ENCODE data around the gene NELFA. TPM values are rescaled to one million over a fixed set of nuclear protein-coding genes. Genes with fewer than 3 reads are reported as not detected.

NELFA gene
- total and polyA plus RNA-seq, 2 of the 13 experiments (the other 11 are each of a cell fraction or from before 2014, with no cell fraction given) = 13.3 to 18.5 TPM

DNA sequence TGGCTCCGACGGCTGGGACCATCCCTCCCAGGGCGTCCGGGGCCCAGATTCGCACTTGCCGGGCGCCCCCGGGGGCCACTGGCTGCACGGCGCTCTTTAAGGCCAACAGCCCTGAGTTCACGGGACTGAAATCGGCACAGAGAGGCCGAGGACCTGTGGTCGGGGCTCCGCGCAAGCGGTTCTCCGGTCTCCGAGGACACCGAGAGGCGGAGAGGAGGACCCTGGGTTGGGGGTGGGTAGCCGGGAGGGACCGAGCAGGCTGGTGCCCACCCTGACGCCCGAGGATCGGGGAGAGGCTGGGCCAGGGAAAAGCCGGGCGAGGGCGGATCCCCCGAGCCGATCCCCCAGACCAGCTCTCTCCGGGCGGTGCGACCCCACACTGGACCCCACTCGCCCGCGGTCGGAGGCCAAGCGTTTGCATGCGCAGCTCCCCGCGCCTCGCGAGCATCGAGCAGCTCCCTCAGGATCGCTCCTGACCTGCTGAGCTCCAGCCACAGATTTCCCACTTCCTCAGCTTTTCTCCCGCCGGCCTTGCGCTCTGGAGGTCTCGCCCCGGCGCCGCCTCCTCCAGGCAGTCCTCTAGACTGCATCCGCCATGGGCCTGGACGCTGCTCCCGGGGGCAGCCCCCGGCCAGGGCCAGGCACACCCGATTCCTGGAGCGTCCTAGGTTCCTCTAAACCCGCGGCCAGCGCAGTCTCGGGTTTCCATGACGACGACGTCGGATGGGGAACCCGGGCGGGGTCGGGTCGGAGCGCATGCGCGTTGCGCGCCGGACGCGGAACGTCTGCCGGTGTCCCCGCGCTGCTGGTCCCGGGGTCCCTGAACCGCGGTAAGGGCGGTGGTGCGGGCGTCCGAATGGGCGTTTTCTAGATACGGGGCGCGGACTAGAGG lies 32.7 kb upstream of the NELFA start (continued):
- TF ChIP-seq, protein P1, sequence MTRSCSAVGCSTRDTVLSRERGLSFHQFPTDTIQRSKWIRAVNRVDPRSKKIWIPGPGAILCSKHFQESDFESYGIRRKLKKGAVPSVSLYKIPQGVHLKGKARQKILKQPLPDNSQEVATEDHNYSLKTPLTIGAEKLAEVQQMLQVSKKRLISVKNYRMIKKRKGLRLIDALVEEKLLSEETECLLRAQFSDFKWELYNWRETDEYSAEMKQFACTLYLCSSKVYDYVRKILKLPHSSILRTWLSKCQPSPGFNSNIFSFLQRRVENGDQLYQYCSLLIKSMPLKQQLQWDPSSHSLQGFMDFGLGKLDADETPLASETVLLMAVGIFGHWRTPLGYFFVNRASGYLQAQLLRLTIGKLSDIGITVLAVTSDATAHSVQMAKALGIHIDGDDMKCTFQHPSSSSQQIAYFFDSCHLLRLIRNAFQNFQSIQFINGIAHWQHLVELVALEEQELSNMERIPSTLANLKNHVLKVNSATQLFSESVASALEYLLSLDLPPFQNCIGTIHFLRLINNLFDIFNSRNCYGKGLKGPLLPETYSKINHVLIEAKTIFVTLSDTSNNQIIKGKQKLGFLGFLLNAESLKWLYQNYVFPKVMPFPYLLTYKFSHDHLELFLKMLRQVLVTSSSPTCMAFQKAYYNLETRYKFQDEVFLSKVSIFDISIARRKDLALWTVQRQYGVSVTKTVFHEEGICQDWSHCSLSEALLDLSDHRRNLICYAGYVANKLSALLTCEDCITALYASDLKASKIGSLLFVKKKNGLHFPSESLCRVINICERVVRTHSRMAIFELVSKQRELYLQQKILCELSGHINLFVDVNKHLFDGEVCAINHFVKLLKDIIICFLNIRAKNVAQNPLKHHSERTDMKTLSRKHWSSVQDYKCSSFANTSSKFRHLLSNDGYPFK (CRISPR knock-in tag; IDR thresholded peaks at IDR 0.05; ENCODE audit: borderline replicate concordance) = peak; percentile 24; the same call in 1 of the 2 replicates
- TF ChIP-seq, protein P2, sequence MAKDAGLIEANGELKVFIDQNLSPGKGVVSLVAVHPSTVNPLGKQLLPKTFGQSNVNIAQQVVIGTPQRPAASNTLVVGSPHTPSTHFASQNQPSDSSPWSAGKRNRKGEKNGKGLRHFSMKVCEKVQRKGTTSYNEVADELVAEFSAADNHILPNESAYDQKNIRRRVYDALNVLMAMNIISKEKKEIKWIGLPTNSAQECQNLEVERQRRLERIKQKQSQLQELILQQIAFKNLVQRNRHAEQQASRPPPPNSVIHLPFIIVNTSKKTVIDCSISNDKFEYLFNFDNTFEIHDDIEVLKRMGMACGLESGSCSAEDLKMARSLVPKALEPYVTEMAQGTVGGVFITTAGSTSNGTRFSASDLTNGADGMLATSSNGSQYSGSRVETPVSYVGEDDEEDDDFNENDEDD (CRISPR knock-in tag; IDR thresholded peaks at IDR 0.05; ENCODE audit: borderline replicate concordance) = peak; percentile 31; the same call in 1 of the 2 replicates
- TF ChIP-seq, protein P3, sequence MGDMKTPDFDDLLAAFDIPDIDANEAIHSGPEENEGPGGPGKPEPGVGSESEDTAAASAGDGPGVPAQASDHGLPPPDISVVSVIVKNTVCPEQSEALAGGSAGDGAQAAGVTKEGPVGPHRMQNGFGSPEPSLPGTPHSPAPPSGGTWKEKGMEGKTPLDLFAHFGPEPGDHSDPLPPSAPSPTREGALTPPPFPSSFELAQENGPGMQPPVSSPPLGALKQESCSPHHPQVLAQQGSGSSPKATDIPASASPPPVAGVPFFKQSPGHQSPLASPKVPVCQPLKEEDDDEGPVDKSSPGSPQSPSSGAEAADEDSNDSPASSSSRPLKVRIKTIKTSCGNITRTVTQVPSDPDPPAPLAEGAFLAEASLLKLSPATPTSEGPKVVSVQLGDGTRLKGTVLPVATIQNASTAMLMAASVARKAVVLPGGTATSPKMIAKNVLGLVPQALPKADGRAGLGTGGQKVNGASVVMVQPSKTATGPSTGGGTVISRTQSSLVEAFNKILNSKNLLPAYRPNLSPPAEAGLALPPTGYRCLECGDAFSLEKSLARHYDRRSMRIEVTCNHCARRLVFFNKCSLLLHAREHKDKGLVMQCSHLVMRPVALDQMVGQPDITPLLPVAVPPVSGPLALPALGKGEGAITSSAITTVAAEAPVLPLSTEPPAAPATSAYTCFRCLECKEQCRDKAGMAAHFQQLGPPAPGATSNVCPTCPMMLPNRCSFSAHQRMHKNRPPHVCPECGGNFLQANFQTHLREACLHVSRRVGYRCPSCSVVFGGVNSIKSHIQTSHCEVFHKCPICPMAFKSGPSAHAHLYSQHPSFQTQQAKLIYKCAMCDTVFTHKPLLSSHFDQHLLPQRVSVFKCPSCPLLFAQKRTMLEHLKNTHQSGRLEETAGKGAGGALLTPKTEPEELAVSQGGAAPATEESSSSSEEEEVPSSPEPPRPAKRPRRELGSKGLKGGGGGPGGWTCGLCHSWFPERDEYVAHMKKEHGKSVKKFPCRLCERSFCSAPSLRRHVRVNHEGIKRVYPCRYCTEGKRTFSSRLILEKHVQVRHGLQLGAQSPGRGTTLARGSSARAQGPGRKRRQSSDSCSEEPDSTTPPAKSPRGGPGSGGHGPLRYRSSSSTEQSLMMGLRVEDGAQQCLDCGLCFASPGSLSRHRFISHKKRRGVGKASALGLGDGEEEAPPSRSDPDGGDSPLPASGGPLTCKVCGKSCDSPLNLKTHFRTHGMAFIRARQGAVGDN (CRISPR knock-in tag; IDR thresholded peaks at IDR 0.05) = peak; percentile 63
- TF ChIP-seq KAT8 (CRISPR knock-in tag; IDR thresholded peaks at IDR 0.05) (0 out of 2 replicates have a peak, but pooled peaks have one; percentile 17), ZNF776 (CRISPR knock-in tag; IDR thresholded peaks at IDR 0.05) (peak; percentile 10; the same call in 1 of the 2 replicates), HES4 (CRISPR knock-in tag; IDR thresholded peaks at IDR 0.05; ENCODE audit: borderline replicate concordance) (no peak), ZNF350 (CRISPR knock-in tag; IDR thresholded peaks at IDR 0.05; ENCODE audit: borderline replicate concordance, low read depth) (peak; percentile 68), KDM2A (CRISPR knock-in tag; IDR thresholded peaks at IDR 0.05; ENCODE audit: borderline replicate concordance, low read depth) (peak; percentile 45; the same call in 1 of the 2 replicates), ZNF768 (CRISPR knock-in tag; IDR thresholded peaks at IDR 0.05) (peak; percentile 72; the same call in 1 of the 2 replicates), RFX1 (IDR thresholded peaks at IDR 0.05) (peak; percentile 75), CHD4 (IDR thresholded peaks at IDR 0.05; ENCODE audit: borderline replicate concordance, low read length) (no peak), ZFP41 (CRISPR knock-in tag; IDR thresholded peaks at IDR 0.05; ENCODE audit: borderline replicate concordance) (no peak), MTF2 (CRISPR knock-in tag; IDR thresholded peaks at IDR 0.05; ENCODE audit: borderline replicate concordance) (peak; percentile 92)
- TF ChIP-seq, protein P4, sequence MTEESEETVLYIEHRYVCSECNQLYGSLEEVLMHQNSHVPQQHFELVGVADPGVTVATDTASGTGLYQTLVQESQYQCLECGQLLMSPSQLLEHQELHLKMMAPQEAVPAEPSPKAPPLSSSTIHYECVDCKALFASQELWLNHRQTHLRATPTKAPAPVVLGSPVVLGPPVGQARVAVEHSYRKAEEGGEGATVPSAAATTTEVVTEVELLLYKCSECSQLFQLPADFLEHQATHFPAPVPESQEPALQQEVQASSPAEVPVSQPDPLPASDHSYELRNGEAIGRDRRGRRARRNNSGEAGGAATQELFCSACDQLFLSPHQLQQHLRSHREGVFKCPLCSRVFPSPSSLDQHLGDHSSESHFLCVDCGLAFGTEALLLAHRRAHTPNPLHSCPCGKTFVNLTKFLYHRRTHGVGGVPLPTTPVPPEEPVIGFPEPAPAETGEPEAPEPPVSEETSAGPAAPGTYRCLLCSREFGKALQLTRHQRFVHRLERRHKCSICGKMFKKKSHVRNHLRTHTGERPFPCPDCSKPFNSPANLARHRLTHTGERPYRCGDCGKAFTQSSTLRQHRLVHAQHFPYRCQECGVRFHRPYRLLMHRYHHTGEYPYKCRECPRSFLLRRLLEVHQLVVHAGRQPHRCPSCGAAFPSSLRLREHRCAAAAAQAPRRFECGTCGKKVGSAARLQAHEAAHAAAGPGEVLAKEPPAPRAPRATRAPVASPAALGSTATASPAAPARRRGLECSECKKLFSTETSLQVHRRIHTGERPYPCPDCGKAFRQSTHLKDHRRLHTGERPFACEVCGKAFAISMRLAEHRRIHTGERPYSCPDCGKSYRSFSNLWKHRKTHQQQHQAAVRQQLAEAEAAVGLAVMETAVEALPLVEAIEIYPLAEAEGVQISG (CRISPR knock-in tag; IDR thresholded peaks at IDR 0.05) = peak; percentile 33; the same call in 1 of the 2 replicates
